HG03196 (cell line): ENCODE measurements around the gene SUMO1.

ENCODE experiments used
- ATAC-seq: cut with Tn5 transposase; IDR thresholded peaks from one replicate; pipeline ENCODE4 v1.9.1; 2021; ENCODE audit not compliant: unreplicated experiment

SUMO1 gene

DNA sequence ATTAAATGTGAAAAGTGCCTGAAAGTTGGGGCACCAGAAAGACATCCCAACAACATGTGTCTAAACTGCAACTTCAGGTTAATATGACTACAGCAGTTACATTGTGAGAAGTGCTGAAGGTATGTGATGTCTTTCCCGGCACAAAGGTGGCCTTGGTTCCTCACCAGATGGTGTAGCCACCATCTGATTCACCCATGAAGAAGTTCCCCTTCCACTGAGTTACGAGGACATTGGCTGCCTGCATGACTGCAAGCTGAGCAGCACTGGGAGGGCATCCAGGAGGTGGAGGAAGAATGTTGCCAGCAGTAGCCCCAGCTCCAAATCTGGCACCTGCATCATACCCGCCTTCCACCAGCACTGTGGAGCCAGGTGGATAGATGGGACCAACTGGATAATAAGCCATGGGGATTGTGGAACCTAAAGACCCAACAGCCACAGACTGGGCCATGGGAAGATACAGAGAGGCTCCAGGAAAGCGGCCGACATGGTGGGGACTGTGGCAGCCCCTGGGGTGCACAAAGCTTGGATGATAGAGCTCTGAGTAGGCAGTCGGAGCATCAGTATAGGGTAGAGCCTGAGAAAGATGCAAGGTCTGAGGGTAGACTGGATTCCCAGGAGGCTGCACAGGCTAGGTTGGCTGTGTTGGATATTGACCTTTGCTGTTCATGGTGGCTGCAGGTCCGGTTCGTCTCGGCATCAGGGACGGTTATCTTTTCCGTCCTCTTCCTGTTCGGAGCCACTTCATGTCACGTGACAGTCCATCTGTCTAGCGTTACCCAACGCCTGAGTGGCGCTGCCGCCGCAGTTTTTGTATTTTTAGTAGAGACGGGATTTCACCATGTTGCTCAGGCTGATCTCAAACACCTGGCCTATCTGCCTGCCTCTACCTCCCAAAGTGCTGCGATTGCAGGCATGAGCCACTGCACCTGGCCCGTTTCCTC is 36.9 kb downstream of the SUMO1 start:
- ATAC-seq: no peak

DNA sequence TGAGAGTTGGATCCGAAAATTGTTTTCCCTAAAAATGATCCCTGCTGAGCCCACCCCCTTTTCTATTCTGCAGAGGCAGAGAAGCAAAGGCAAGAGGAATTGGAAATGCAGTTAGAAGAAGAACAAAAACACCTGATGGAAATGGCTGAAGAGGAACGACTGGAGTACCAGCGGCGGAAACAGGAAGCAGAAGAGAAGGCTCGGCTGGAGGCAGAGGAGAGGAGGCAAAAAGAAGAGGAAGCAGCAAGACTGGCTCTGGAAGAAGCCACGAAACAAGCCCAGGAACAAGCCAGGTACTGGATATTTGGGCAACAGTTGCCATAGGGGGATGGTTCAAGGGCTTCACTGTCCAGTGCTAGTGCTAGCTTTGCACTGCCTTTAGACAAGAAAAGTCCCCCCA is 41.7 kb downstream of the SUMO1 start:
- no peak for ATAC-seq

DNA sequence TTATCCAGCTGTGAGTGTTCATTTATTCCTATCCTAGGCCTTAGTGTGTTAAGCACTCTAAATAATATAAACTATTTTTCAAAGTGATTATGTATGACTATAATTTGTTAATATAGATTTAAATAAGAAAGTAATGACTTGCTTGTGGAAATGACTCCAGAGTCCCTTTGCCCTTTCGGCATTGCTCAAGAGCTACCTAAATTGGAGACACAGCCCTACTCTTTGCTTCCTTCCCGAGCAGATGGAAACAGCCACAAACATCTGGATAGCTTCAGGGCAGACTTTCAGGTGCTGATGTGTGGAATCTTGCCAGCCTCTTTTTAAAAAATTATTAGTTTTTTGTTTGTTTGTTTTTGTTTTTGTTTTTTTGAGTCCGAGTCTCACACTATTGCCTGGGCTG is 44.0 kb downstream of the SUMO1 start:
- ATAC-seq: no peak

DNA sequence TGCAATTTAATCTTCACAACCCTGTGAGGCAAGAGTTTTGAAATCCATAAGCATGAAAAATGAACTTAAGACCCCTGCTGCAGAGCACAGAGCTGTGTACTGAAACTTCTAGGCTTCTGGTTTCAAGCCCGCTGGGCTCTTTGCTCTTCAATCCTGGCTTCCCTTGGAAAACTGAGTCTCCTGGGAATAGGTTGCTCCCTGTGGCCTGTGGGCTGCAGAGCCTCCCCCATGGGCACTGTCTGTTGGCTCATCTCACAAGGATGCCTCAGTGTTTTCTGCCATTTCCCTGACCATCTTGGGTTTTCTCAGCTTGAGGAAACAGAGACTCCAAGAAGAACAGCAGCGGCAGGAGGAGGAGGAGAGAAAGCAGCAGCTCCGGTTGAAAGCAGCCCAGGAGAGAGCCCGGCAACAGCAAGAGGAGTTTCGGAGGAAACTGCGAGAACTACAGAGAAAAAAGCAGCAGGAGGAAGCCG is 44.5 kb downstream of the SUMO1 start:
- no peak for ATAC-seq

DNA sequence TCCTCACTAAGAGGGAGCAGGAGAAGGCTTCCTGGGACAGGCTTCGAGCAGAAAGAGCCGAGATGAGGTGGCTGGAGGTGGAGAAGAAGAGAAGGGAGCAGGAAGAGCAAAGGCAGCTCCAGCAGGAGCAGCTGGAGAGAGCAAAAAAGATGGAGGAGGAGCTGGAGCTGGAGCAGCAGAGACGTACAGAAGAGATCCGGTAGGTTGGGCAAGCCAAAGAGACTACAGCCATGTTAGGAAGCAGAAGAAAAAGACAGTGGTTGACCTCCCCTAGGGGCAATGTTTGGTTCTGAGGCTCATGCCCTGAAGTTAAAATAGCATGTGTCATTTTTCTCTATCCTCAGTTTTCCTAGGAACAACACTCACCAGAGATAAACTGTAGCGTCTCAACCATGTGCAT is 45.1 kb downstream of the SUMO1 start:
- ATAC-seq: no peak

DNA sequence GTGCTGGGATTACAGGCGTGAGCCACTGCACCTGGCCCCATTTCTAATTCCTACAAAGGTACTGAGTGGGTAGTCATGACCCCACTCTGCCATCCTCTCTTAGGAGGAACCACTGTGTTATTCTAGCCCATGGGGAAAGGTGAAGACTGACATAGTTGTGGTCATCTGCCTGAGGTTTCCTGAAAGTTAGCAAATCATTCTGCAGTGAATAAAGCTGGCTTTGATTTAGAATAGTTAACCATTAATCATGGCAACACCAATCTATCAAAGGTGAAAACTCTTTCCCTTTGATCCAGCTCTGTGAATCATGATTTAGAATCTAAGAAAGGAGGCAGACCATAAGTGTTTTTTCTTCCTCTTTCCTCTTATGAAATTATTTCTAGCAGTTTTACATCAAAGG is 50.8 kb downstream of the SUMO1 start:
- ATAC-seq: no peak

DNA sequence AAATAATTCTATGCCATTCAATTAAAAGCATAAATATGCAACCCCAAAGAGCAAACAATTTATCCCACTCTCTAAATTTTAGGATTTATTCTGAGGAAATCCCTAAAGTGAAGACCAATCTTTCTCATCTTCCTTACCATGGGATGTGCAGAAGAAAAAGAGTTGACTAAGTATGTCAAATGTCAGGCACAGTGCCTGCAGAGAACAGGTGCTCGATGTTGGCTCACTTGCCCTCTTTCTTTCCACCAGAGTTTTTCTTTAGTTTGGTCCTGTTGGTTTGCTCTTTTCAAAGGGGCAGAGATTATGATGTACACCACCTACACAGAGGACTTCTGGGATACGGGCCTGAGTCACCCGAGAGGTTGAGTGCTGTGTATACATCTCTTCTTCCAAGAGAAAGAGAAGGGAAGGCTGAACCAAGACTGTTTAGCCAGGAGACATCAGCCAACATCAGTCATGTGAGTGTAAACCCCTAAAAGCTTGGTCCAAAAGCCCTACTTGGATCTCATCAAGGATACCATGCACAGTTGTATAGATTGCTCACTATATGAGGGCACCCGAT is 51.7 kb downstream of the SUMO1 start:
- ATAC-seq: no peak

DNA sequence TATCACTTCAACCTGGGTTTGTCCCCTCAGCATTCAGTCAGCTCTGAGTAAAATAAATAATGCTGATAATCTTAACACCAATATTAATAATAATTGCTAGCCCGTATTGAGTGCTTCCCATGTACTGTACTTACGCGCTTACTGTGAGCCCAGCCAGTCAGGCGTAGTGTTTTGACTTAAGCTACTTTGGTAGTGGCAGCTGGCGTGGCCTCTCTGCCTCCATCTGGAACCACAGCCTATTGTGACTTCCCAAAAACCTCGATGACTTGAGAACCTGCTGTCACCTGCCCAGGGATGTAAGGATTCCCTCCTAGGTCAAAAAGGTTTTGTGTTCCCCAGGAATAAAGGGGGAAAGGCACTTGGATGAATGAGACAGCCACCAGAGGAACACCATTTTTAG is 53.2 kb downstream of the SUMO1 start:
- no peak for ATAC-seq

DNA sequence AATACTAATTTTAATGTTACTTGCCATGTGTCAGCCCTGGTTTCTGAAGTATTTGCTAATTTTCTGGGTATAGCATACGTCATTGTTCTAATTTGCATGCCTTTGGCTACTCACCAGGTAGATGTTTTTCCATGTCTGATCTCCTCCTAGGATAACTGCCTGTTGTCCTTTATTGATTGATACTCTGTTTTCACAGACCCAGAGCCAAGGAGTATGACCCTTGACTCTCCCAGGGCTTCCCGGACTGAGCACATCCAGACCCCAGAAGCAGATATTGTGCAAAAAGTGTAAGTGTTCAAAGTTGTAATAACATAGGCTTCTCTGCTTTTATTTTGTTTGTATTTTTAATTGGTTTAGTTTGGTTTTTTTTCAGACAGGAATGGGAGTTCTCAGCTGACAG is 53.8 kb downstream of the SUMO1 start:
- ATAC-seq: no peak

DNA sequence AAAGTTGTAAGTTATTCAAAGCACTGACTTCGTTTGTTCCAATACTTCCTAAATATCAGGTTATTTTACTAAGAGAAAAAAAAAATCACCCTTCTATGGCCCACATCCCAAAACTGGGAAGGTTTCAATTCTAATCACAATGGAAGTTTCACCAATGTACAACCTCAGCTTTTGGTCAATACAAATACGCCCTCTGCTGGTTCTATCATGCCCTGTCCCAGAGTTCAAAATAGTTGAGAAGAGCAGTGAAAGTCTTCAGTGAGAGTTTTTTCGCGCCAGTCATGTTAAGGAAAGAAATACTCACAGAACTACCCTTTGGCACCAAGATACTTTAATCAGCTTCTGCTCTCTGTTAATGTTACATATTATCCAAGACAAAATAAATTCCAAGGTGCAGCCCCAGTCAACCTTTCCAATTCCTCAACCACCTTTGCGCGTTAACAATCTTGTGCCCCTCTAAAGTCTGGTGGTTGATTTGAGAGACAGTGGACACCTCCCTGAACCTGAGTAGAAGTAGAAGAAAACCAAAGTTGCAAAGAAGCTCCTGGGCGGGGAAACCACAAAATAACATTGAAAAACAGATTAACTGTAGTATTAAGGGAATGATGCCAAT is 59.9 kb downstream of the SUMO1 start:
- ATAC-seq: no peak

DNA sequence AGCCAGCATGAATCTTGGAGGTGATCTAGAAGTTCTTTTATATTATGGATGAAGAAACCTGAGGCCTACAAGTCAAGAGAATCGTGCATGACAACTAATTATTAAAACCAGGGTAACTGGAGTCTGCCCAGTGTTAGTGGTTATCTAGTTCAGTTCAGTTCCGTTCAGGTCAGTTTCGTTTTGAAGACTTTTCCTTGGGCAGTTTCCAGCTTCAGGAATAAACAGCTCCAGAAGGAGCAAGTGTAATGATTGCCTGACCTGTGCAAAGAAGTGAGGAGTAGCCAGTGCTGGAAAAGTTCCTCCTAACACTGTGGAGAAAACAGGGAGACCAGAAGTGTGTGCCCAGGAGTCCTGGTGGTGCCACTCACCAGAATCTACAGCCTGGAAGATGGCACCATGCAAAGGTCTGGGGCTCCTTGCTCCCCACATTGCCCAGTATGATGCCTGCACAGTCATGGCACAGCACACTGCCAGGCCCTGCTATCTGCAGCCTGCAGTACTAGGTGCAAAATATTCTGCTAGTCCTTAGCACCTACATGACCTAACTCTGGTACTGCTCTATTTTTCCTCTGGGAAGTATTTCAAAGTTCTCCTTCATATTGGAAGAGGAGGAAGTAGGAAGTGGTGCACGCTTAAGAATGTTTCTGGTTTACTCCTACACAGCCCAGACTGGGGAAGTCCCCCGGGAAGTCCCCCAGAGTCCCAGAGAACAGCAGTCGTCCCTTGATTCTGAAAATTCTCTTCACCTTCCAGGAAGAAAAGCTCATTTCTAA is 65.8 kb downstream of the SUMO1 start:
- no peak for ATAC-seq

DNA sequence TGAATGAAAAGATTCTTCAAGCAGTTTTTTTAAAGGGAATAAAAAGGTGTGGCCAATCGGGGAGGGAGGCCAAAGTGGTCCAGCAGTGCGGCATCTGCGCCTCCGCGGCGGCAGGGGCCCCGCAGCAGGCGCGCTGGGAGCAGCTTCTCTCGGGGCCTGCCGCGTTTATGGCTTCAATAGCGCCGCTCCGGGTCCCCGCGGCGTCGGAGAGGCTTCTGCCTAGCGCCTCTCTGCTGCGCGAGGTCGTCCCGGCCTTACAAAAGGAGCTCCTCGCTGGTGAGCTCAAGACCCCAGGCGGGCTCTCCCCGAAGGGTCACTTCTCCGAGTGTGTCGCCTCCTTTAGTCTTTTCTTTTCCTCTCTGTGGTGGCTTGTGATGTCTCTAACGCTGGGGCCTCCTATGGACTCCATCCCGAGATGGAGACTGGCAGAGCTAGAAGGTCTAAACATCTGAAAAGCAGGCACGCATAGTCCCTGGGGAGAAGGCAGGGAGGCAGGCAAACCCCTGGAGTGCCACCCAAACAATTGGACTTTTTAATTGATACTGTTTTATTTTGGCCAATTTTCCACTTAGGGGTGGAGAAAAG is 67.1 kb downstream of the SUMO1 start:
- no peak for ATAC-seq

DNA sequence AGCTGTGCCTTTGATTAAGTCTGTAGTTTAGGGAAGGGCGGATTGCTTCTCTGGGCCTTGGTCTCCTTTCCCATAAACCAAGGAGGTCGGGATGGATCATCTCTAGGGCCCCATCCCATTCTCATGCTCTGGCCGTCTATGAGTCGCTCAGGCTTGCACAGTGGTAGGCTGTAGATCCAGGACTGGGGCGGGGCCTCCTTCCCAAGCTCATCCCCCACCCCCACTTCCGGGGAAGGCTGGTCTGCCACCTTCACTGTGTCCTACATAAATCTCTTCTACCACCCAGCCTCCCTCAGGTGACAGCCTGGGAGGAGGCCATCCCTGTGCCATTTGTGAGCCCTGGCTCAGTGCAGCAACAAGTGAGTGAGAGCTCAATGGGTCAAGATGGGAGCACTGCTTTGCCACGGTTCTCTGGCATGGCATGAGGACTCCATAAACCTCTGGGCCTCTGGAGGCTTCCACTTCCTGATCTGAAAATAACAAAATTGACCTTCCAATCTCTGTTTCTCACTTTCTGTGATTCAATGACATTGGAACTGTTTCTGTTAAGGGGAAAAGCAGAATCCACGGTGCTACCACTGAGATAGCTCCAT is 68.5 kb downstream of the SUMO1 start:
- ATAC-seq: no peak

DNA sequence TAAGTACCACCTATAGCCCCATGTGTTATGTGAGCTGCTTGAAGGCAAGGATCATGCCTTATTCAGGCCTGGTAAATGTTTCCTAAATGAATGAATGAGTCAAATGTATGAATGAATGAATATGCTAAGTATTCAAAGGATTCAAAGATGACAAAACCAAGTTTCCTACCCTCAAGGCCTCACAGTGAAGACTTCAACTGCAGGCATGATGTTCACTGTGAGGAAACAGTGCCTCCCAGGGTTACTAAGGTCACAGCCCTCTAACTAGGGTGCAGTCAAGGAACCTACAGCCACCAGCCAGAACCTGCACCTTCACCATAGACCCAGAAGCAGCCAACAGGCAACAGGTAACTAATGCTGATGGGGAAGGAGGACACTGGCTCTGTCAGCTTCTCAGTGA is 69.3 kb downstream of the SUMO1 start:
- ATAC-seq: no peak

DNA sequence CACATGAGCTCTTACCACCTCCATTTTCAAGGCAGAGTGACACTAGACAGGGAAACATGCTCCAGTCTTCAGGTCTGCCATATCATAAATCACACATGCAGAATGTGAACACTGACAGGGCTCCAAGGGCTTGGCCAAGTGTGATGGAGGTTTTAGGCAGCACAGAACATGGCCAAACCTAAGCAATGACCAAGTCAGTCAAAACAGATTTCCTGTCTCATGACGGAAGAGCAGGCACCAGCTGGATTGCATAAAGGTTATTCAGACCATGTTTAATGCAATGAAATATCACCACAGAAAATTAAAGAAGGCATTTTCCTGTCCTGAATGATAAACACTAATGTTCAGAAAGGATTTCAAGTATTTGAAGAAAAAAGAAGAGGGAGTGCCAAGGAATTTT is 72.5 kb downstream of the SUMO1 start:
- ATAC-seq: no peak

DNA sequence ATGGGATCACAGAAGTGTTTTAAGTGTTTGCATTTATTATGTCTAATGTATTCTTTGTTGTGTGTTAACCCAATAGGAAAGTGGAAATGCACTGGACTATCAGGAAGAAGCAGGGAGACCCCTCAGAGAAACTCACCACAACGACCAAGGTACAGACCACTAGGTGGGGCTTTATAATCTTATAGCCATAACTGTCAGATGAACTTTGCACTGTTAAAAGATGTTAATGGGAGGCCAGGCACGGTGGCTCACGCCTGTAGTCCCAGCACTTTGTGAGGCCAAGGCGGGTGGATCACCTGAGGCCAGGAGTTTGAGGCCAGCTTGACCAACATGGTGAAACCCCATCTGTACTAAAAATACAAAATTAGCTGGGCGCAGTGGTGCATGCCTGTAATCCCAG is 73.2 kb downstream of the SUMO1 start:
- ATAC-seq: no peak

DNA sequence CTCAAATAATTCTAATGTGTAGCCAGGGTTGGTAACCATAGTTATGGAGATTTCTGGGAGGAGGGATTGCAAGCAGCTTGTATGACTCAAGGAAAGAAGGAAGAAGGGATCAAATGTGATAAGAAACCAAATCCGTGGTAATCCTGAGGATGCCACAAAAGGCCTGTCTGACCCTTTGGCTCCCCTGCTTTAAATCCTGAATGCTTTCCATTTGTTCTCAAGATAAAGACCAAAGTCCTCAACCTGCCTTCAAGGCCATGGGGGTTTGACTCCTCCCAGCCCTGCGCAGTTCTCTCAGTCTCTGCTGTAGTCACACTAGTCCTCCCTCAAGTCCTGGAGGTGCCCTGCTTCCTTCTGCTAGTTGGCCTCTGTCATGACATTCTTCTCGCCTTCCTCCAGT is 74.0 kb downstream of the SUMO1 start:
- no peak for ATAC-seq

DNA sequence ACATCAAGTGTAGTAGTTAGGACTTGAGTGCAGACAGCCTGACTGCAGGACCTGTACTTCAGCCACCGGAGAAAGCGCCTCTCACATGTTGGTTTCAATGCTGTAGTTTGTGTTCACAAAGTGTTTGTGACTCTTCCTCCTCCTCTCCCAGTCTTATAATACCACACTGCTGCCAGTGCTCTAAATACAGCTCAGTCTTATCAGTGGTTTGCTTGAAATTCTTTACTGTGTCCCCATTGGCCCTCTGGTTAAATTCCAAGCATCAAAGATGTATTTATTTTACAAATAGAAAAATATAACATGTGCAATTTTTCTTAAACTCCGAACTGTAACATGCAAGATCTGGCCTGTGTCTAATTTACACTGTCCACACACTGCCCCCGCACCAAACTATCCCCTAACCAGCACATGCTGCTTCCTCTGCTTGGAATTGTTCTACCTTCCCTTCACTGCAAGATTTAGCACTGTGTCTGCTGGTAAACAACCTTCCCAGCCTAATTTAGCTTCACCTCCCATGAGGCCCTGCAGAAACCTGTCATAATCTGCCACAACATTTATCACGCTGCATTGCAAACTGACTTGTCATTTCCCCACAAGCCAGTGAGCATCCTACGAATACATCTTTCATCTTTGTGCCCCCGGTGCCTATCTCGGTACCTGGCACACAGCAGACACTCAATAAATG is 77.1 kb downstream of the SUMO1 start:
- no peak for ATAC-seq

DNA sequence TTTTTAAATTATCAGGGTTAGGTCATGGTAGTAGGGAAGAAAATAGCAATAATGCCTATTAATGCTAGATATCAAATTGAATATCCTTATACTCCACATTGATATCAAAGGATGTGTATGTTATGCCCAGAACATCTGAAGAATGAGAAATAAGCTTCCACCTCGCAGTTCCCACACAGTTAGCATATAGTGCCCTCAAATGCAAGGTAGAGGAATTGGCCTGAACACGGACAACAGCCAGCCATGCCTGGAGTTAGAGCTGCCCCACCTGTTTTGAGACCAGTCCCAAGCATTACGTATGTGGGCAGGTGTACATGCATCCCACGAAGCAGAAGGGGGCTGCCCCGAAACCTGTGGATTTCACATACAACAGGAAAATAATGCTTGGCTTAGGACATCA is 79.6 kb downstream of the SUMO1 start:
- no peak for ATAC-seq
